Measurements from ENCODE around the gene NKG7.

NKG7 gene

DNA sequence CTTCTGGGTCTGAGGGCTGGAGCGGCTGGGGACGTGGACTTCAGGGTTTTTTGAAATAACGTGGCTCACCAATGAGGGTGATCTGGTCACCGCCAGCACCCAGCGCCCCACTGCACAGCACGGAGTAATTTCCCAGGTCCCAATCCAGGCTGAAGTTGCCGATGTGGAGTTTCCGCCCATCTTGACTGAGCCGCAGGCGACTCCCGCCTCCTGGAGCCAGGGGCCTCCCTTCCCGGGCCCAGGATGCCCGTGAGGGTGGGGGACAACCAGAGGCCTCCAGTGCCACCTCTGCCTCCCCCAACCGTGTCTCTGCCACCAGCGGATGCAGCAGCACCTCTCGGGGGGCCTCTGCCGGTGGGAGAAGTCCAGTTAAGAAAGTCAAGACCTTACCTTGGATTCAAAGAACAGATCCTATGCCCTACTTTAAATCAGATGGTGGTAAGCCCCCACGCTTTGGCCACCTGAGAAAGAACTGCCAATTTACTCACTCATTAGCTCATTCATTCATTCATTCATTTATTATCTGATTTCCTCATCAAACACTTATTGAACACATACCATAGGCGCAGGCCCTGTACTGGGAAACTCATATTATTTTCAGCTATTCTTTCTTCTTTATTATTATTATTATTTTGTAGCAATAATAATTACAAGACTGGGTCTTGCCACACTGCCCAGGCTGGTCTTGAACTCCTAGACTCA lies 34.4 kb downstream of the NKG7 start:
- no peaks in the 10 kb centered on the region for H3K36me3 ChIP-seq (ENCODE audit: control insufficient read depth in 2 of 2, insufficient read depth in 2 of 2, low read length in 2 of 2)
- H3K4me3 ChIP-seq (ENCODE audit: low read length in 2 of 2): no peak overlapping the region
- peaks cover 5 to 10% of the 10 kb centered on the region in 2 donors for H3K4me1 ChIP-seq (ENCODE audit: control insufficient read depth in 2 of 2, insufficient read depth in 2 of 2, low read length in 2 of 2)
- H3K27ac ChIP-seq (ENCODE audit: low read depth in 2 of 2, low read length in 2 of 2): no peak overlapping the region
- no peak overlapping the region for H3K9ac ChIP-seq (ENCODE audit: low read depth in 1 of 2, low read length in 2 of 2)
- no peaks in the 10 kb centered on the region for H3K9me3 ChIP-seq (ENCODE audit: control insufficient read depth in 2 of 2, low read length in 2 of 2)
- H3K27me3 ChIP-seq (ENCODE audit: control insufficient read depth in 2 of 2, insufficient read depth in 2 of 2, low read length in 2 of 2): no peaks in the 10 kb centered on the region

DNA sequence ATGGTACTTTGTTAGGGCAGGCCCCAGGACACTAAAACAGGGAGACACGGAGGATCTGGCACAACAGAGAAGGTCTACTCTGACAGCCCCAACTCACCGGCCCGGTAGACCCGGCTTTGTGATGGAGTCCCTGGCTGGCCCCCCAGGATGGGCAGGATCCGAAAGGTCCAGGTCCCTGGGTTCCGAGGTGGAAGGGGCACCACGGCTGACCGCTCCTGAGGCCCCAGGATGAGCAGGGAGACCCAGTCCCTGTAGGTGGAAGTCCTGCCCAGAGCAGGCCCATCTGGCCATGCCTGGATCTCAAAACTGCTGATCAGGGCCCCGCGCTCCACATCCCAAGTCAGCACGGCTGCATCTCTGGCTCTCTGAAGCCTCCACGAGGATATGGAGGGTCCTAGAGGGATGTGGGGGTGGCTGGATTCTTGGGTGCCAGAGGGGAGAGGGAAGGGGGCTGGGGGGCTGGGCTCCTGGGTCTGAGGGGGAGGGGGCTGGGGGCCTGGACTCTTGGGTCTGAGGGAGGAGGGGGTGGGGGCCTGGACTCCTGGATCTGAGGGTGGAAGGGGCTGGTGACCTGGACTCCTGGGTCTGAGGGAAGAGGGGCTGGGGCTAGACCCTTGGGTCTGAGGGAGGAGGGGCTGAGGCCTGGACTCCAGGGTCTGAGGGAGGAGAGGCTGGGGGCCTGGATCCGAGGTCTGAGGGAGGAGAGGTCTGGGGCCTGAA lies 35.2 kb downstream of the NKG7 start:
- no peak overlapping the region for H3K4me3 ChIP-seq (ENCODE audit: low read length in 2 of 2)
- H3K27me3 ChIP-seq (ENCODE audit: control insufficient read depth in 2 of 2, insufficient read depth in 2 of 2, low read length in 2 of 2): no peaks in the 10 kb centered on the region
- H3K9me3 ChIP-seq (ENCODE audit: control insufficient read depth in 2 of 2, low read length in 2 of 2): no peaks in the 10 kb centered on the region
- peaks cover 5 to 10% of the 10 kb centered on the region in 2 donors for H3K4me1 ChIP-seq (ENCODE audit: control insufficient read depth in 2 of 2, insufficient read depth in 2 of 2, low read length in 2 of 2)
- H3K9ac ChIP-seq (ENCODE audit: low read depth in 1 of 2, low read length in 2 of 2): no peak overlapping the region
- no peaks in the 10 kb centered on the region for H3K36me3 ChIP-seq (ENCODE audit: control insufficient read depth in 2 of 2, insufficient read depth in 2 of 2, low read length in 2 of 2)
- H3K27ac ChIP-seq (ENCODE audit: low read depth in 2 of 2, low read length in 2 of 2): no peak overlapping the region

DNA sequence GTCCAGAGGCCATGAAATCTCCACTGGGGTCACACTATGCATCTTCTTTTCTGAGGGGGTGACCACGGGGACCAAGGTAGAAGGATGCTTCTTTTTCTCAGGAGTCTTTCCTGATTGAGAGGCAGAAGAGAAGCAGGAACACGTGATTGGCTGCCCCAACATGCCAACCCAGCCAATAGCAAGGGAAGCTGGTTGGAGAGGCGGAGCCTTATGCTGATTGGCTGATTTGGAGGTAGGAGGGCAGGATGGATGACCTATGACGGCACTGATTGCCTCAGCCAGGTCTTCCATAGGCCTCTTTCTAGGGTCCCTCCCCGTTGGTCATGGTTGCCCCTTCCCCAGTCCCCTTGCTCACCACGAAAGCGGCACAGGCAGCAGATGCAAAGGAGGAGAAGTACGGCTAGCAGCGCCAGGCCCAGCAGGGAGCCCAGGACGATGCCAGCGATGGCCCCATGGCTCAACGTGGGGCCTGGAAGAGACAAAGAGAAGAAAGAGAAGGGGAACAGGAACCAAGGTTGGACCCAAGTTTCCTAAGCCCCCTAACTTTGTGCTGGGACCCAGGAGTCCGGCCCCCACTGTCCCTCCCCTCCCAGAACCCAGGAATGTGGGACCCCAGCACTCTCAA lies 38.5 kb downstream of the NKG7 start:
- Histone ChIP-seq H3K4me3 (ENCODE audit: low read length in 2 of 2) (no peak overlapping the region), H3K4me1 (ENCODE audit: control insufficient read depth in 2 of 2, insufficient read depth in 2 of 2, low read length in 2 of 2) (peaks cover 0 to 2% of the 10 kb centered on the region in 2 donors), H3K27ac (ENCODE audit: low read depth in 2 of 2, low read length in 2 of 2) (no peak overlapping the region), H3K36me3 (ENCODE audit: control insufficient read depth in 2 of 2, insufficient read depth in 2 of 2, low read length in 2 of 2) (no peaks in the 10 kb centered on the region), H3K9ac (ENCODE audit: low read depth in 1 of 2, low read length in 2 of 2) (no peak overlapping the region), H3K9me3 (ENCODE audit: control insufficient read depth in 2 of 2, low read length in 2 of 2) (no peaks in the 10 kb centered on the region), H3K27me3 (ENCODE audit: control insufficient read depth in 2 of 2, insufficient read depth in 2 of 2, low read length in 2 of 2) (no peaks in the 10 kb centered on the region)

DNA sequence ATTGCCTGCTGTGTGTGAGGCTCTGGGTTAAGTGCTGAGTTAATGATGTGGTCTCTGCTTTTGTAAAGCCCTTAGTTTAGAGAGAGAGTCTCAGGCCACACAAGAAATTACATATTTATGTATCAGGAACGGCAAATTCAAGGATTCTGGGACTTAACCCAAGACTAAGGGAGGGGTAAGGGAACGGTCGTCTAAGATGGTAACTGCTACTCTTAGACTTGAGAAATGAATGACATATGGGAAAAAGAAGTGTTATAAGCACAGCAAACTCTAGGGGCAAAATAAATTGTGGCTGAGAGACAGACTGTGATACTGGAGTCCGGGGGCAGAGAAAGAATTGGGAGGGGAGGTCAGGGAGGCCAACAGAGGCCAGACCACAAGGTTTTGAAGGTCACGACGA lies 40.7 kb downstream of the NKG7 start:
- Histone ChIP-seq H3K4me1 (ENCODE audit: control insufficient read depth in 2 of 2, insufficient read depth in 2 of 2, low read length in 2 of 2) (peaks cover 0 to 4% of the 10 kb centered on the region in 2 donors), H3K27me3 (ENCODE audit: control insufficient read depth in 2 of 2, insufficient read depth in 2 of 2, low read length in 2 of 2) (peaks cover 6 to 8% of the 10 kb centered on the region in 2 donors), H3K9ac (ENCODE audit: low read depth in 1 of 2, low read length in 2 of 2) (no peak overlapping the region), H3K9me3 (ENCODE audit: control insufficient read depth in 2 of 2, low read length in 2 of 2) (no peaks in the 10 kb centered on the region), H3K4me3 (ENCODE audit: low read length in 2 of 2) (no peak overlapping the region), H3K36me3 (ENCODE audit: control insufficient read depth in 2 of 2, insufficient read depth in 2 of 2, low read length in 2 of 2) (no peaks in the 10 kb centered on the region), H3K27ac (ENCODE audit: low read depth in 2 of 2, low read length in 2 of 2) (no peak overlapping the region)

DNA sequence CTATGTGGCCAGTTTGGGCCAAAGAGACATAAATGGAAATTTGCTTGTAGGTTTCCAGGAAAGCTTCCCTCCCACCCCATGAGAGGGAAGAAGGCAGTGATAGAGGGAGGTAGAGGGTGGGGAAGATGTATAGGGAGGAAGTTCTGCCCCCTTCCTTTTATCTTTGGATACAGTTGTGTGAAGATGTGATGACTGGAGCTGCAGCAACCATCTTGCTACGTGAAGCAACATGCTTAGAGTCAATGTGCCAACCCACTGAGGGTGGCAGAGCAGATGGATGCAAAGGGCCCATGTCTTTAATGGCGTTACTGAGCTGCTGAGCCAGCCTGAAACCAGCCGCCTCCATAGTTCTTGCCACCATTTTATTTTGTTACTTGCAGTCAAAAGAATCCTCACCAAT lies 41.3 kb downstream of the NKG7 start:
- Histone ChIP-seq H3K4me1 (ENCODE audit: control insufficient read depth in 2 of 2, insufficient read depth in 2 of 2, low read length in 2 of 2) (peaks cover 0 to 4% of the 10 kb centered on the region in 2 donors), H3K9ac (ENCODE audit: low read depth in 1 of 2, low read length in 2 of 2) (no peak overlapping the region), H3K36me3 (ENCODE audit: control insufficient read depth in 2 of 2, insufficient read depth in 2 of 2, low read length in 2 of 2) (no peaks in the 10 kb centered on the region), H3K27me3 (ENCODE audit: control insufficient read depth in 2 of 2, insufficient read depth in 2 of 2, low read length in 2 of 2) (peaks cover 6 to 8% of the 10 kb centered on the region in 2 donors), H3K4me3 (ENCODE audit: low read length in 2 of 2) (no peak overlapping the region), H3K27ac (ENCODE audit: low read depth in 2 of 2, low read length in 2 of 2) (no peak overlapping the region), H3K9me3 (ENCODE audit: control insufficient read depth in 2 of 2, low read length in 2 of 2) (no peaks in the 10 kb centered on the region)

DNA sequence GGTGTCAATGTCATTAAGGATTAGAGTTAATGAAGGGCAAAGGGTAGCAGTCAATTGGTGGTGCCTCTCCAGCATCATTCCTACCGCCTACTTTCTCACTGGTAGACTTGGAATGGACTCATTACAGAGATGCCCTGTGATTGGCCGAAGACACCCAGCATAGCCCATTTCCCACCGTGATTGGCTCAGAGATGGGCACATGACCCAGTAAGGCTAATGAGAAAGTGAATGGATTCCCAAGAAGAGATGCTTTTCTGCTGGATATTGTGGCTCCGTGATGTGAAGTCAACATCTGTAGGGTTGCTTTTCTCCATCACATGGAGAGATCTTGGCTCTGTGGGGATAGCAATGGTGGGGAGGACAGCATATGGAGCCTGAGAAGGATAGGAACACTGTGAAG lies 42.1 kb downstream of the NKG7 start:
- no peak overlapping the region for H3K9ac ChIP-seq (ENCODE audit: low read depth in 1 of 2, low read length in 2 of 2)
- no peak overlapping the region for H3K4me3 ChIP-seq (ENCODE audit: low read length in 2 of 2)
- H3K36me3 ChIP-seq (ENCODE audit: control insufficient read depth in 2 of 2, insufficient read depth in 2 of 2, low read length in 2 of 2): no peaks in the 10 kb centered on the region
- H3K27ac ChIP-seq (ENCODE audit: low read depth in 2 of 2, low read length in 2 of 2): no peak overlapping the region
- peaks cover 6 to 8% of the 10 kb centered on the region in 2 donors for H3K27me3 ChIP-seq (ENCODE audit: control insufficient read depth in 2 of 2, insufficient read depth in 2 of 2, low read length in 2 of 2)
- peaks cover 0 to 4% of the 10 kb centered on the region in 2 donors for H3K4me1 ChIP-seq (ENCODE audit: control insufficient read depth in 2 of 2, insufficient read depth in 2 of 2, low read length in 2 of 2)
- no peaks in the 10 kb centered on the region for H3K9me3 ChIP-seq (ENCODE audit: control insufficient read depth in 2 of 2, low read length in 2 of 2)

DNA sequence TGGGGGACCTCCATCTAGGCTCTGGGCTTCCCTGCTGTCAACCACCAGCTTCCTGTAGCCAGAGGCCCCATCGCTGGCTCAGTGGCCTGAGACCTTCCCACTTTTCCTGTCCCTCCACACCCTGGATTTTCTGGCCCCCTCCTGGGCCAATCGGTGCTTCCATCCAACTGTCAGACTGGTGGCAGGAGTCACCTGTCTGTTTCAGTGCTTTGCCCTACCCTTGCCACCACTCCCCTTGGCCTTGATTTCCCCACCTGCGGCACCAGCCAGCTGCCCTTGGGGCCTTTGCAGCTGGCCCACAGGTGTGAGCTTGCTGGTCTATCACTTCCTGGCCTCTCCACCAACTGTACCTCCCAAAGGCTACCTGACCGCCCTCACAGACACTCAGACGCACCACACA lies 43.0 kb downstream of the NKG7 start:
- no peak overlapping the region for H3K9ac ChIP-seq (ENCODE audit: low read depth in 1 of 2, low read length in 2 of 2)
- no peak overlapping the region for H3K27ac ChIP-seq (ENCODE audit: low read depth in 2 of 2, low read length in 2 of 2)
- H3K36me3 ChIP-seq (ENCODE audit: control insufficient read depth in 2 of 2, insufficient read depth in 2 of 2, low read length in 2 of 2): no peaks in the 10 kb centered on the region
- no peak overlapping the region for H3K4me3 ChIP-seq (ENCODE audit: low read length in 2 of 2)
- peaks cover 0 to 4% of the 10 kb centered on the region in 2 donors for H3K4me1 ChIP-seq (ENCODE audit: control insufficient read depth in 2 of 2, insufficient read depth in 2 of 2, low read length in 2 of 2)
- peaks cover 6 to 8% of the 10 kb centered on the region in 2 donors for H3K27me3 ChIP-seq (ENCODE audit: control insufficient read depth in 2 of 2, insufficient read depth in 2 of 2, low read length in 2 of 2)
- H3K9me3 ChIP-seq (ENCODE audit: control insufficient read depth in 2 of 2, low read length in 2 of 2): no peaks in the 10 kb centered on the region

DNA sequence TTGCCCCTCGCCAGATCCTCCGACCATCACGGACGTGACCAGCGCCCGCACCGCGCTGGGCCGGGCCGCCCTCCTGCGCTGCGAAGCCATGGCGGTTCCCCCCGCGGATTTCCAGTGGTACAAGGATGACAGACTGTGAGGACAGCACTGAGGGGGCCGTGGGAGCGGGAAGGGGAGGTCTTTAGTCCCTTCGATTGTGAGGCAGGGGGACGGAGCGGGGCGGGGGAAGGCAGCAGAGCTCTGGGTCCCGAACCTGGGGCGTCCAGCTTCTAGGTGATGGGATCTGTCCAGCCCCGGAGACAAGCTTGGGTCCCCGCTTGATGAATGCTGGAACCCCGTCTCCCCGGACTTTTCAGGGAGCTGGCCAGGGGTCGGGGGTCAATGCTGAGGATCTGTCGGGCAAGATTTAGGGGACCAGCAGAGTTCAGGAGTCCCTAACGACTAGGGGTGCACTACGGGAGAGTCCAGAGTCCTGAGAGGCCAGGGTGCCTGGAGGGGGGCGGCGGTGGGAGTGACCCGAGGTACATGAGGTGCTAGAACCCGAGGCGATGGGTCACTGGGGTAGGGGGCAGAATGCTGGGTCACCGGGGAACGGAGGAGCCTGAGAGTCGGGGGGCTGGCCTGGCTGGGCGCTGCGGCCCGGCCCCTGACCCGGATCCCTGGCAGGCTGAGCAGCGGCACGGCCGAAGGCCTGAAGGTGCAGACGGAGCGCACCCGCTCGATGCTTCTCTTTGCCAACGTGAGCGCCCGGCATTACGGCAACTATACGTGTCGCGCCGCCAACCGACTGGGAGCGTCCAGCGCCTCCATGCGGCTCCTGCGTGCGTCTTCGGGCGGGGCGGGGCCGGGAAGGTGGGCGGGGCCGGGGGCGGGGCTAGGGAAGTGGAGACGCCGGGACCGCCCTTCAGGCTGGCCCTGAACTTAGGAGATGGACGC lies 45.1 kb downstream of the NKG7 start:
- Histone ChIP-seq H3K27ac (ENCODE audit: low read depth in 2 of 2, low read length in 2 of 2) (no peak overlapping the region), H3K4me3 (ENCODE audit: low read length in 2 of 2) (no peak overlapping the region), H3K9me3 (ENCODE audit: control insufficient read depth in 2 of 2, low read length in 2 of 2) (no peaks in the 10 kb centered on the region), H3K4me1 (ENCODE audit: control insufficient read depth in 2 of 2, insufficient read depth in 2 of 2, low read length in 2 of 2) (peaks cover 0 to 4% of the 10 kb centered on the region in 2 donors), H3K9ac (ENCODE audit: low read depth in 1 of 2, low read length in 2 of 2) (no peak overlapping the region), H3K27me3 (ENCODE audit: control insufficient read depth in 2 of 2, insufficient read depth in 2 of 2, low read length in 2 of 2) (peaks cover 6 to 8% of the 10 kb centered on the region in 2 donors), H3K36me3 (ENCODE audit: control insufficient read depth in 2 of 2, insufficient read depth in 2 of 2, low read length in 2 of 2) (no peaks in the 10 kb centered on the region)

DNA sequence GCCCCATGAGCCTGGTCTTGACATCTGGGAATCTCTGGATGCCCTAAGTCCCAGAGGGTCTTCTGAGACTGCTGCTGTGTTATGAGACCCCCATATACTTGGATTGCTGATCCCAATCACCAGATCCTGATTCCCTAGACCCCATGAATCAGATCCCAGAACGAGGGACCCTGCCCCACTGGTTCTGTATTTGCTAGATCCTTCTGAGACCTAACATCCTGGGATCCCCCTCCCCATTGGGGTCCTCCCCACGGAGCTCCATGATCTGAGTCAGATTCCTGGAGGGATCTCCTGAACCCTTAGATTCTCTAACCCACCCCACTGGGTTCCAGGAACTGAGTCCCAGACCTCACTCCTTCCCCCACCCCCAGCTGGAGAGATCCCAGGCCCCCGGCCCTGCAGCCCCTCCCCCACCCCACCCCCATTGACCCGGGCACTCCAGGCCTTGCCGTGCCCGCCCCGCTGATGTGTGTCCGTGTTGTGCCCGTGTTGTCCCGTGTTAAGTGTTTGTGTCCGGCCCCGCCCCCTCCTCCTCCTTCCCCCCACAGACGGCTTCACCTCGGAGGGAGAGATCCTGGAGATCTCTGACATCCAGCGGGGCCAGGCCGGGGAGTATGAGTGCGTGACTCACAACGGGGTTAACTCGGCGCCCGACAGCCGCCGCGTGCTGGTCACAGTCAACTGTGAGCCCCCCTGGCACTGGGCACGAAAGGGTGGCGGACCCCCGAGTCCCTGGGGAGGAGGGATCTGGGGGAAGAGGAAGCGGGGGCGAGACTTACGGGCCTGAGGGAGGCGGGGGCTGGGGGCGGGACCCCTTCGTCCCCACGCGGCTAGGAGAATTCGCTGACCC lies 46.0 kb downstream of the NKG7 start:
- Histone ChIP-seq H3K4me1 (ENCODE audit: control insufficient read depth in 2 of 2, insufficient read depth in 2 of 2, low read length in 2 of 2) (peaks cover 0 to 4% of the 10 kb centered on the region in 2 donors), H3K9ac (ENCODE audit: low read depth in 1 of 2, low read length in 2 of 2) (no peak overlapping the region), H3K4me3 (ENCODE audit: low read length in 2 of 2) (no peak overlapping the region), H3K9me3 (ENCODE audit: control insufficient read depth in 2 of 2, low read length in 2 of 2) (no peaks in the 10 kb centered on the region), H3K36me3 (ENCODE audit: control insufficient read depth in 2 of 2, insufficient read depth in 2 of 2, low read length in 2 of 2) (no peaks in the 10 kb centered on the region), H3K27ac (ENCODE audit: low read depth in 2 of 2, low read length in 2 of 2) (no peak overlapping the region), H3K27me3 (ENCODE audit: control insufficient read depth in 2 of 2, insufficient read depth in 2 of 2, low read length in 2 of 2) (peaks cover 6 to 8% of the 10 kb centered on the region in 2 donors)

Data from mucosa of rectum (tissue), 2 donors.